HG03457 (cell line): ENCODE data around the gene LIAS.
"Not testable (repeated sequence)": the region's sequence is repeated elsewhere in the genome, so short reads cannot be mapped to it uniquely, and the experiment has no call there.

Experiments
- ATAC-seq: cut with Tn5 transposase; IDR thresholded peaks from one replicate; pipeline ENCODE4 v1.9.1; 2021; ENCODE audit warnings: moderate number of reproducible peaks; ENCODE audit not compliant: unreplicated experiment

Gene LIAS

GRCh38 chr4:39452860-39453587 is 5.8 kb upstream of the LIAS start:
- ATAC-seq = no peak

GRCh38 chr4:39453738-39454137 is 5.1 kb upstream of the LIAS start:
- ATAC-seq = no peak

- no peak for ATAC-seq
Measured at GRCh38 chr4:39455486-39455885, 3.4 kb upstream of the LIAS start.

- no peak for ATAC-seq
Measured at GRCh38 chr4:39456946-39457763, 1.7 kb upstream of the LIAS start.

GRCh38 chr4:39458161-39458504 is 723 bp upstream of the LIAS start:
- ATAC-seq = not testable (repeated sequence)

- no peak for ATAC-seq
Measured at GRCh38 chr4:39464886-39465501, 6.1 kb downstream of the LIAS start.

- ATAC-seq = no peak
Measured at GRCh38 chr4:39466747-39467146, 7.9 kb downstream of the LIAS start.

- no peak for ATAC-seq
Measured at GRCh38 chr4:39467464-39467863, 8.6 kb downstream of the LIAS start.

- ATAC-seq = no peak
Measured at GRCh38 chr4:39469429-39470077, 10.7 kb downstream of the LIAS start.

- no peak for ATAC-seq
Measured at GRCh38 chr4:39470402-39470801, 11.5 kb downstream of the LIAS start.

- ATAC-seq = no peak
Measured at GRCh38 chr4:39472396-39472795, 13.5 kb downstream of the LIAS start.

GRCh38 chr4:39476187-39476895 is 17.5 kb downstream of the LIAS start:
- ATAC-seq = no peak

- no peak for ATAC-seq
Measured at GRCh38 chr4:39480251-39480650, 21.4 kb downstream of the LIAS start.

- no peak for ATAC-seq
Measured at GRCh38 chr4:39480902-39481695, 22.2 kb downstream of the LIAS start.

- no peak for ATAC-seq
Measured at GRCh38 chr4:39484582-39485272, 25.9 kb downstream of the LIAS start.

GRCh38 chr4:39486221-39486804 is 27.5 kb downstream of the LIAS start:
- no peak for ATAC-seq

- ATAC-seq = no peak
Measured at GRCh38 chr4:39490322-39490721, 31.5 kb downstream of the LIAS start.

- ATAC-seq = no peak
Measured at GRCh38 chr4:39494354-39494753, 35.5 kb downstream of the LIAS start.
